Stimulated activated CD8-positive, alpha-beta memory T cell treated with anti-CD3 and anti-CD28 coated beads, Interleukin-7, amount 100 ng/mL, for 4 hours (primary cell): ENCODE results near the gene FAM43B.

ENCODE experiments used
- DNase-seq, 2 donors: peaks; one replicate each; pipeline ENCODE4 v3.0.0-alpha.2; 2020; ENCODE audit warnings: low read depth in 2 of 2

FAM43B gene

DNA sequence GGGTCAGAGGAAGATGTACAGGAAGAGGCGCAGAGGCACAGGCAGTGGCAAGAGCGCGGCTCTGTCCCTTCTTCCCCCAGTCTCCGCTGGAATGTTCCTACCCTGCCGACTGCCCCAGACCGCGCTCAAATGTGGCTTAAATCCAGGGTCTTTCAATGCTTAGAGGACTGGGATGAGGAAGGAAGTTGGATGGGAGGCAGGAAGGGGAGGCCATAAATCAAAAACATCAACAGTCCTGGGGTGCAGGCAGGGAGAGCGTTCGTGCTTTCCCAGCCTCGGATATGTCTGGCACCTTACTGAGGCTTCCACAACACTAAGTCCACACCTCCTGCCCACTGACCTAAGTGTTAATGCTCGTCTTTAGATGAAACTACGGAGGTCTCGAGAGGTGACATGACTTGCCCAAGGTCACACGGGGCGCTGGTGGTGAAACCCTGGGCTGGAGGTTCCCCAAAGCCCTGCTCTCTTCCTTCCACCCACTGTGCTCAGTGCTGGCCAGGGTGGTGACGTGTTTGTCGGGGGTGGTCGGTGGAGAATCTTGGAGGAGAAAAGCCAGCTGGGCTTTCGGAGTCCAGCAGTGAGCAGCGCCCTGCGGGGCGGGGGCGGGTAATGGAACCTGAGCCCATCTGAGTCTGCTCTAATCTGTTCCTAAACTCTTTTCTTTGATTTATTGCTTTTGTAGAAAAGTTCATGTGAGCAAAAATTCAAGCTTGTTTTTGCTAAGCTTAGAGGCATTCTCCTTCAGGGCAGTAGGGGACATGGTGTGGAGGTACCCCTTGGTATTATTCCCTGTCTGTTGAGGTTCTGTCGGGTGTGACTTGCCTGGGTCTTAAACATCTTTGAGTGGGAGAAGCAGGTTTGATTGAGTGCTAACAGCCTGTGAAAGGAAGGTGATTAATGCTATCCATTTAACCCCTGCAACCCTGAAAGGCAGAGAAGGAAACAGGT, 37.2 kb downstream of the FAM43B start:
- no peak for DNase-seq

DNA sequence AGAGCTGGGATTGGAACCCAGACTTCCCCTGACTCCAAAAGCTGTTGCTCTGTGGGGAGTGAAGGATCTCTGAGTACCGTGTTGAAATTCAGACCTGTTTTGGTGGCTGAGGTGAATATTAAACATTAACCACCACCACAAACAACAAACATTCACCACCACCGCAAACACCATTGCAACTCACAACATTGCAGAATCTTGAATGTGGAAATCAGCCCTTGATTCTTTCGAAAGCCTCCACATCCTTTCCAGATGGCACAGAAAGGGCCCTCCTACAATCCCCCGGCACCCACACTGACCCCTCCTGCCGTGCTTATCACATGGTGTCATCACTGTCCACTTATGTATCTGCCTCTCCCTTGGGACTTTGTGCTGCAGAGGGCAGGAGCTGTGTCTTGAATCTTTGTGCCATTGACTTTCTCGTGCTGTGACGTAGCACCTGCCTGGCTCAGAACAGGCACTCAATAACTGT, 38.0 kb downstream of the FAM43B start:
- no peak for DNase-seq

DNA sequence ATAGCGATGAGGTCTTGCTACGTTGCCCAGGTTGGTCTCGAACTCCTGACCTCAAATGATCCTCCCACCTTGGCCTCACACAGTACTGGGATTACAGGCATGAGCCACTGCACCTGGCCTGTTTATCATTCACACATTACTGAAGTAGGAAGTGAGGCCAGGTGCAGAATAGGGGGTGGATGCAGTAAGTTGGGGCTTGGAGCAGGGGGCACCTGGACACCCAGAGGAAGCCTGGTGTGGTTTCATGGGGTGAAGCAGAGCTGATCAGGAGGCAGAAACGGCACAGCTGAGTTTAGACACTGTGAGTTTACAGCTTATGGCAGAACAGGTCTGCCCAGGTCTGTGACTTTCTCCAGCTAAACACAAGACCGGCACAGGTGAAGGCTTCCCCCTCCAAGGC, 41.4 kb downstream of the FAM43B start:
- DNase-seq, result no peak

DNA sequence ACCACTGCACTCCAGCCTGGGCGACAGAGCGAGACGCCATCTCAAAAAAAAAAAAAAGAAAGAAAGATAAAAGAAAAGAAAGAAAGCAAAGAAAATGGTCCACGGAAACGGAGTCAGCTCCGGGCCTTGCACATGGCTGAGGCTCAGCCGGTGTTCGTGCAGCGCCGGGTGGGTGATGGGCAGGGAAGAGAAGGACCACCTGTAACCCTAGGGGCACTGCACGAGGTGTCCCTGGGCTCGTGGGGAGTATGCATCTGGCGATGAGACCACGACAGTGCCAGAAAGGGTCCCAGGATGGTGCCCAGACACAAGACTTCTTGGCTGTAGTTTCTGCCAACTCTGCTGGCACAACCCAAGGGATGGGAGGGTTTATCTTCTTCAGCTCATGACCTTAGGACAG, 42.4 kb downstream of the FAM43B start:
- no peak for DNase-seq

DNA sequence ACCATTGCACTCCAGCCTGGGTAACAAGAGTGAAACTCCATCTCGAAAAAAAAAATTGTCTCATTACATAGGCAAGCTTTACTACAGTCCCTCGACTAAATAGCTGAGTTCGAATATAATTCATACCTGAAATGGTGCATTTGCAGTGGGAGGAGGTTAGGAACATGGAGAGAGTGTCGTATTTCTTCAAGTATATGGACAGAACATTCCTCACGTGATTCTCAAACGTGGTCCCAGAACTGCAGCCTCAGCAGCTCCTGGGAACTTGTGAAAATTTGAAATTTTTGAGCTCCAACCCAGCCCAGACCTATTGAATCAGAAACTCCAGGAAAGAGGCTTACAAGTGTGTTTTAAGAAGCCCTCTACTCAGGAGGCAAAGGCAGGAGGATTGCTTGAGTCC, 43.7 kb downstream of the FAM43B start:
- no peak for DNase-seq

DNA sequence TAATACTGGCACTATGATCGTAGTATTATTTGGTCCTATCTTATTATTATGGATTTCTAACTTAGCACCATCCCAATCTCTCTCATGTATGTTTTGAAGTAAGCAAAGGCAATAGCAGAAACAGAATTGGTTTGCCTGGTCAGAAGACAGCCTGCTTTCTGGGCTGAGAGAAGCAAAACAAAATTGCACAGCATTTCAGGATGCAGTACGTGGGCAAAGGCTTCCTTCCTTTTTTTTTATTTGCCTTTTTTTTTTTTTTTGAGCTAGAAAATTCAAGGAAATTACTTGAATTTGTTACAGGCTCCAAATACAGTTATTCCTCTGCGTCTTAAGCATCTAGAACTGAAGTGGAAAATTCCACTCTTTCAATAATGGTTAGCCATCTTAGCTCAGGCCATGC, 45.3 kb downstream of the FAM43B start:
- DNase-seq, result no peak

DNA sequence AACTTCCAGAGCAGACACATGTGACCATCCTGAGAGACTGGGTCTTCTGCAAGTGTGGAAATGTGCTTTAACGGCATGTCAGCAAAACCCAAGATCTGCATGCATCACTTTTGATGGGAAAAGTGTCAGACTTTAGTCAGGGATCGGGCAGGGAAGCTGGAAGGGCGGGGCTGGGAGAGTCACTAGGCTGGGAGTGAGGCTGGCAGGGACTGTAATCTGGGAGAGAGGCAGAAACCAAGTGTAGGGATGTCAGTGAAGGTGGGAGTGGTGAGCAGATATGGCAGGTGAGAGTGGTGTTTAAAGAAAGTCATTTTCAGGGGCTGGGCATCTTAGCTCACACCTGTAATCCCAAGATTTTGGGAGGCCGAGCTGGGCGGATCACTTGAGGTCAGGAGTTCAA, 47.8 kb downstream of the FAM43B start:
- DNase-seq, result no peak

DNA sequence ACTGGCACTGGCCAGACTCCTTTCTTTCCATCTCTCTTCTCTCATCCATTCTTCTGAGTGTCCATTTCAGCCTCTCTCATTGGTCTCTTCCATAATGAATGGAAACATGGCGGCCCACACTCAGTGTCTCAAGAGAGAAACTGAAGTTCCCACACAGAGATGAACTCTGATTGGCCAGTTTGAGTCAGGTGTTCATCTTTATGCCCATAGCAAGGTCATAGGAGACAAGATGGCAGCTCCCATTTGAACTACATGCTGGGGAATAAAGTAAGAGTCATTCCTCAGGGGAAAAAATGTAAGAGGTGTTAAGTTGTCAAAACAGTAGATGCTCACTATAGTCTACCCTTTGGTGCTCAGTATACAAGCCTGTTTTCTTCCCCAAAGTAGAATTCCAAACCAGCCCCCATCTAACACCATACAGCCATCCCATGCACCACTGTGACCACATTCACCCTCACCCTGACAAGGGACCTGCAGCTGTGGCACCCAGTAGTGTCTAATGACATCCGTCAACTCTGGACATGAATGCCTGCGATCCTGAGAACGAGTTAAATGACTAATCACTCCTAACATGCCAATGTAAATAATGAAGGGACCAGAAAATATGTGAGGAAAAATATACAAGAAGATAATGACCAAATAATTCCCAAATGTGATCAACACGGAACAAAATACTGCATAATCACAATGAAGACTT, 48.9 kb downstream of the FAM43B start:
- DNase-seq, result no peak

DNA sequence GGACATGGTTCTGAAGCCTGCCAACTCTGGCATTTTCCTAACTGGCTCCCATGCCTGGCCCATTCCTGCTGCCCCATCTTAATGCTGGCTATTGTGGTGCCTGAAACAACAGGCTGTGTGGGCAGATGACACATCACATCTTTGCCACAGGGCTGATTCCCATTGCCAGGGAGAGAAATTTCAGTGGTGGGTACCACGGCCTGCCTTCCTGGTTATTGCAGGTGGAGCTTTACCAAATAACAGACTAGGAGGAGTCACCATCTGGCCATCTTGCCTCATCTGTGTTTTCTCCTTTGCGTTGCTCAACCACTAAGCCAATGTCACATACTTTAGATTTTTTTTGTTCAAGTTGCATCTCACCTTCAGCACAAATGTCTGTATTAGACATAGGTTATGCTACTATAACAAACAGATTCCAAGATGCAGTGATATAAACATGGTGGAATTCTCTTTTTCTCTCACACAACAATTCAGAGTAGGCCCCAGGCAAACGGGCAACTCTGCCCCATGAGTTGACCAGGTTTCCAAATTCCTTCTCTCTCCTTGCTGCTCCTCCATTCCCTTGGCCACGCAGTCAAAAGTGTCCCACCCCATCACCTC, 50.6 kb downstream of the FAM43B start:
- DNase-seq, result no peak

DNA sequence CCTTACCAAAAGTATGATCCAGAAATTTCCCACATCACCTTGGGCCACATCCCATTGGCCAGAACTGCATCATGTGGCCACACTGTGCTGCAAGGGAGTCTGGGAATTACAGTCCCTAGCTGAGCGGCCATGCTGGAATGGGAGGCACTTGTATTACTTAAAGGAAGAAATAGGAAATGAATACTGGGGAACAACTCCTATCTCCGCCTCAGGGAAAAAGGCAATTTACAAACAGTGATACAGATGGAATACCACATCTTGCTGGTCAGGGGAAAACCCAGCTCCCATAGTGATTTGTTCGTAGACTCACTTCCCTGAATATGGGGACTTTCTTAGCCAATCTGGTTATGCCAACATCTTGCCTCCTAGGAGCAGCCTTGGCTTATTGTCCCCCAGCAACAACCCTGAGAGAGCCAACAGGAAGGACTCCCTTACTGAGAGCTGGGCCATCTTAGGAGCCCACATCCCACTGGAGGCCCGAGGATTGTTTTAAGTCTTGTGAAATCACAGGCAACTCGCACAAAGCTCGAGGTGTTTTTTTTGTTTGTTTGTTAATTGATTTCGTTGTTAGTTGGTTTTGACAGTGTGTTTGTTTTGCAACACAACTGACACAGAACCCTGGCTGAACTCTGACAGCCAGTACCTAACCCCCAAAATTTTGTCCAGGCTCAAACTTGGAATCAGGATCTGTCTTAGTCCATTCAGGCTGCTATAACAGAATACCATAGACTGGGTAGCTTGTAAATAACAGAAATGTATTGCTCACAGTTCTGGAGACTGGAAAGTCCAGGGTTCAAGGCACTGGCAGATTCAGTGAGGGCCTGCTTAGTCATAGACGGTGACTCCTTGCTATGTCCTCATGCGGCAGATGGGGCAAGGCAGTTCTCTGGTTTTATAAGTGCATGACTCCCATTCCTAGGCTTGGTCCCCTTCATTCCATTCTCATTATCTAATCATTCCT, 51.4 kb downstream of the FAM43B start:
- DNase-seq, result no peak
